ENCODE results near the gene RMI1. TPM values are rescaled to one million over a fixed set of nuclear protein-coding genes. Genes with fewer than 3 reads are reported as not detected.
A peak's percentile ranks its signal among the peaks of the same experiment; 100 is the strongest.

RMI1 gene
- total and polyA plus RNA-seq, 10 of the 15 experiments (the other 5 are each of a cell fraction or from before 2014, with no cell fraction given): 3.6 to 34.1 (median 16.1) TPM

- POLR2A ChIA-PET: interaction anchor here (0.5 to 1.0 kb wide), 3 partner anchors 27 to 1786 kb away, joined by 4 read pairs; no protein-coding TSS in a partner anchor
- DNase-seq (ENCODE audit: low read depth, low spot score) (no peak), ATAC-seq (peak; percentile 78), FAIRE-seq (peak; percentile 57)
- peak overlapping the region; percentile 98 for H3K4me2 ChIP-seq (ENCODE audit: control insufficient read depth, insufficient read depth)
- H3K9me3 ChIP-seq (replicated peaks; ENCODE audit: control insufficient read depth, insufficient read depth, low read length): no peaks in the 10 kb centered on the region
- in situ Hi-C loops (cut with MboI) (no loop called here), intact Hi-C loops (cut with micrococcal nuclease; ENCODE audit: unreplicated experiment) (no loop called here)
- H2AFZ ChIP-seq (ENCODE audit: control insufficient read depth, low read depth, low read length): peak overlapping the region; percentile 91
- no TSS peak for BruUV-seq (replicated peaks)
- H3K27ac ChIP-seq (ENCODE audit: control insufficient read depth, insufficient read depth): peak overlapping the region; percentile 63
- no peaks in the 10 kb centered on the region for H4K20me1 ChIP-seq (ENCODE audit: control insufficient read depth, insufficient read depth)
- CTCF ChIA-PET: interaction anchor here (0.9 kb wide), 1 partner anchor 35 kb away, joined by 4 read pairs; the partner anchor contains the start of gene KIF27
- no peaks in the 10 kb centered on the region; the same call in 1 of the 2 replicates for H3K79me2 ChIP-seq (ENCODE audit: control insufficient read depth, insufficient read depth, low read length)
- under 1% methylated on average over 23 of the region's 23 CpGs for whole genome bisulfite sequencing (ENCODE audit: insufficient coverage, insufficient replicate concordance, low lambda C conversion rate, missing lambda C conversion rate)
- H3K4me1 ChIP-seq (ENCODE audit: control insufficient read depth, insufficient read depth, low read length): no peaks in the 10 kb centered on the region
- H3K36me3 ChIP-seq (ENCODE audit: control insufficient read depth in 2 of 2, insufficient read depth in 2 of 2, low read length in 1 of 2): peaks cover 0 to 7% of the 10 kb centered on the region in 2 experiments; a peak in 1 of 4 replicates
- RAD21 ChIA-PET (ENCODE audit: unreplicated experiment): interaction anchor here (0.6 to 0.9 kb wide), 3 partner anchors 42 to 1770 kb away, joined by 3 to 4 read pairs (median 3); no protein-coding TSS in a partner anchor
- H3K27me3 ChIP-seq (replicated peaks in 1 of 2; ENCODE audit: control insufficient read depth in 2 of 2, insufficient read depth in 2 of 2, low read length in 1 of 2): no peaks in the 10 kb centered on the region
- H3K9ac ChIP-seq (ENCODE audit: control insufficient read depth, insufficient read depth, low read length): peak overlapping the region; percentile 80
- SMC1A ChIA-PET (ENCODE audit: uncharacterized antibody, unreplicated experiment): interaction anchor here (0.6 to 1.0 kb wide), 4 partner anchors 16 to 329 kb away, joined by 3 to 5 read pairs (median 3); partner anchors contain the start of gene RMI1
- H3K4me3 ChIP-seq: peak overlapping the region; percentile 85
- TF ChIP-seq NRF1 (conservative IDR thresholded peaks at IDR 0.05; ENCODE audit: low read depth, low read length) (no peak), ZBTB40 (IDR thresholded peaks at IDR 0.05; ENCODE audit: borderline replicate concordance) (no peak), MAX (IDR thresholded peaks at IDR 0.05; ENCODE audit: low read depth, low read length) (peak; percentile 46; the same call in 1 of the 2 replicates), LARP7 (IDR thresholded peaks at IDR 0.05) (0 out of 2 replicates have a peak, but pooled peaks have one; percentile 9), BHLHE40 (IDR thresholded peaks at IDR 0.05; ENCODE audit: borderline replicate concordance in 1 of 2, low read depth in 2 of 2, low read length in 1 of 2) (peak in 1 of 2 experiments; percentile 22; a peak in 1 of 4 replicates), SUPT20H (IDR thresholded peaks at IDR 0.05; ENCODE audit: borderline replicate concordance, control insufficient read depth, low read depth, low read length) (no peak), PKNOX1 (IDR thresholded peaks at IDR 0.05) (peak; percentile 42), RAD51 (IDR thresholded peaks at IDR 0.05) (no peak), GATAD2B (conservative IDR thresholded peaks at IDR 0.05; ENCODE audit: low read depth) (peak; percentile 55; the same call in 1 of the 2 replicates), CUX1 (IDR thresholded peaks at IDR 0.05; ENCODE audit: insufficient replicate concordance, low read depth, low read length) (no peak), BACH1 (IDR thresholded peaks at IDR 0.05; ENCODE audit: borderline replicate concordance) (0 out of 2 replicates have a peak, but pooled peaks have one; percentile 18), POLR2AphosphoS2 (IDR thresholded peaks at IDR 0.05; ENCODE audit: low read depth, low read length) (no peak)
Measured at GRCh38 chr9:83956086-83956435, 24.5 kb upstream of the RMI1 start.
